ENCODE data around the gene BRSK1. TPM values are rescaled to one million over a fixed set of nuclear protein-coding genes. Genes with fewer than 3 reads are reported as not detected.

Gene BRSK1
- total RNA-seq, 2 donors from 2014 or later: 0.95 to 1.3 TPM

- ATAC-seq (no peak), DNase-seq (no peak)
- intact Hi-C loops (cut with DNase I, micrococcal nuclease): no loop called here
Observed at GRCh38 chr19:55358943-55359908, 75.4 kb downstream of the BRSK1 start.

GRCh38 chr19:55360902-55361301 is 77.1 kb downstream of the BRSK1 start:
- no peak for DNase-seq
- intact Hi-C loops (cut with DNase I, micrococcal nuclease): no loop called here
- no peak for ATAC-seq

Small RNAs within 50 kb of the gene (microRNA-seq; reads per million reads assigned to microRNA genes)
- 0 to 1.1 reads per million in 2 donors for gene MIR6802
- 3.2 to 6.8 reads per million in 2 donors for gene MIR6803

Other genes with a start within 250 kb of the BRSK1 start
- under 1 TPM; 0.28 to 0.49 TPM for gene GP6, start 245.7 kb upstream of the BRSK1 start, total RNA-seq
- gene RDH13, start 220.8 kb upstream of the BRSK1 start, total RNA-seq: 10 to 100 TPM; 50.5 to 69.3 TPM
- 10 to 100 TPM; 42.1 to 75.9 TPM for gene EPS8L1, start 208.1 kb upstream of the BRSK1 start, total RNA-seq
- gene PPP1R12C, start 166.4 kb upstream of the BRSK1 start, total RNA-seq: 100 to 1,000 TPM; 102 to 118 TPM
- under 1 TPM; 0.40 to 0.70 TPM for gene TNNT1, start 134.8 kb upstream of the BRSK1 start, total RNA-seq
- gene TNNI3, start 126.3 kb upstream of the BRSK1 start, total RNA-seq: 1 to 10 TPM in 1 of 2 donors, not detected in 1; 1.1 TPM
- 1 to 10 TPM in 1 of 2 donors, under 1 TPM in 1; 0.79 to 2.6 TPM for gene DNAAF3, start 117.4 kb upstream of the BRSK1 start, total RNA-seq
- 1 to 10 TPM in 1 of 2 donors, under 1 TPM in 1; 0.64 to 1.9 TPM for gene SYT5, start 103.7 kb upstream of the BRSK1 start, total RNA-seq
- 100 to 1,000 TPM in 1 of 2 donors, 10 to 100 TPM in 1; 95.7 to 104 TPM for gene PTPRH, start 74.5 kb upstream of the BRSK1 start, total RNA-seq
- 1 to 10 TPM; 2.2 to 2.9 TPM for gene TMEM86B, start 55.2 kb upstream of the BRSK1 start, total RNA-seq
- 10 to 100 TPM; 56.6 to 59.5 TPM for gene PPP6R1, start 25.0 kb upstream of the BRSK1 start, total RNA-seq
- gene HSPBP1, start 3.9 kb upstream of the BRSK1 start, total RNA-seq: 10 to 100 TPM; 28.4 to 35.2 TPM
- 10 to 100 TPM; 50.2 to 54.6 TPM for gene TMEM150B, start 41.3 kb downstream of the BRSK1 start, total RNA-seq
- 10 to 100 TPM; 19.0 to 20.7 TPM for gene KMT5C, start 55.9 kb downstream of the BRSK1 start, total RNA-seq
- gene COX6B2, start 70.7 kb downstream of the BRSK1 start, total RNA-seq: 10 to 100 TPM; 23.0 to 27.6 TPM
- gene GARIN5B, start 79.3 kb downstream of the BRSK1 start, total RNA-seq: not detected
- under 1 TPM; 0.31 to 0.46 TPM for gene IL11, start 86.5 kb downstream of the BRSK1 start, total RNA-seq
- not detected for gene TMEM190, start 92.8 kb downstream of the BRSK1 start, total RNA-seq
- 10 to 100 TPM; 83.4 to 89.4 TPM for gene TMEM238, start 100.3 kb downstream of the BRSK1 start, total RNA-seq
- 1,000 to 10,000 TPM; 1,151 to 1,179 TPM for gene RPL28, start 101.9 kb downstream of the BRSK1 start, total RNA-seq
- 10 to 100 TPM; 20.9 to 33.7 TPM for gene UBE2S, start 123.8 kb downstream of the BRSK1 start, total RNA-seq
- gene SHISA7, start 159.3 kb downstream of the BRSK1 start, total RNA-seq: not detected
- 100 to 1,000 TPM in 1 of 2 donors, 10 to 100 TPM in 1; 63.5 to 115 TPM for gene ISOC2, start 177.6 kb downstream of the BRSK1 start, total RNA-seq
- not detected for gene C19orf85, start 180.8 kb downstream of the BRSK1 start, total RNA-seq
- 10 to 100 TPM in 1 of 2 donors, 1 to 10 TPM in 1; 8.0 to 10.3 TPM for gene ZNF628, start 192.6 kb downstream of the BRSK1 start, total RNA-seq
- 1 to 10 TPM; 4.0 to 4.8 TPM for gene NAT14, start 201.2 kb downstream of the BRSK1 start, total RNA-seq
- gene SSC5D, start 204.4 kb downstream of the BRSK1 start, total RNA-seq: 1 to 10 TPM; 2.6 to 5.8 TPM

All from left colon (tissue), 2 donors.